ENCODE results near the gene SNX8. TPM values are rescaled to one million over a fixed set of nuclear protein-coding genes. Genes with fewer than 3 reads are reported as not detected.

The SNX8 gene
- total and polyA plus RNA-seq, 2 experiments from 2014 or later: 24.7 to 81.4 TPM

DNA sequence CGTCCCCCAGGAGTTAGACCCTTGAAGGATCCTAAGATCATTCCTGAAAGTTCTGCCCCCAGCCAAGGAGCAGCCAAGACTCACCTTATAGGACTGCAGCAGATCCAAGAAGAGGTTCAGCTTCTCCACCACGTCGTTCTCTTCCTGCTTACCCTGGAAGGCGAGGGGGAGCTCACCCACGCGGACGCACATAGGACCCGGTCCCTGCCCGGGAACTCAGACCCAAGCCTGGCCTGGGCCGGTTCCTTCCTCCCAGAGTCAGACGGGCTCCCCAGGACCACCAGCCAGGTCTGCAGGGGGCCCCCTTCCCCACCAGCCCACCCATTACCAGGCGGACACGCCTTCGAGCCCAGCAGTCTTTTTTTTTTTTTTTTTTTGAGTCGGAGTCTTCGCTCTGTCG is 56.6 kb downstream of the SNX8 start:
- Histone ChIP-seq H3K4me1 (ENCODE audit: insufficient read depth) (no peaks in the 10 kb centered on the region), H3K9me2 (replicated peaks; ENCODE audit: insufficient read depth) (no peaks in the 10 kb centered on the region), H3K79me2 (no peaks in the 10 kb centered on the region), H3K27ac (no peak overlapping the region), H3K27me3 (no peaks in the 10 kb centered on the region), H4K20me1 (ENCODE audit: insufficient read depth, poor library complexity, severe bottlenecking) (no peaks in the 10 kb centered on the region), H3K4me2 (no peak overlapping the region), H2AFZ (no peak overlapping the region), H3K9me3 (ENCODE audit: low read depth) (no peaks in the 10 kb centered on the region), H3K4me3 (no peak overlapping the region), H3K36me3 (replicated peaks; ENCODE audit: insufficient read depth, low read depth) (no peaks in the 10 kb centered on the region)
- no peak for DNase-seq (ENCODE audit: low spot score)
- WGBS (ENCODE audit: low lambda C conversion rate, missing lambda C conversion rate): 96% methylated on average over 11 of the region's 17 CpGs
- TF ChIP-seq EZH2phosphoT487 (IDR thresholded peaks at IDR 0.05; ENCODE audit: low read depth, severe bottlenecking, unreplicated experiment) (no peak), EZH2 (IDR thresholded peaks at IDR 0.05; ENCODE audit: borderline replicate concordance) (no peak), CTCF (IDR thresholded peaks at IDR 0.05; ENCODE audit: poor library complexity) (no peak)

DNA sequence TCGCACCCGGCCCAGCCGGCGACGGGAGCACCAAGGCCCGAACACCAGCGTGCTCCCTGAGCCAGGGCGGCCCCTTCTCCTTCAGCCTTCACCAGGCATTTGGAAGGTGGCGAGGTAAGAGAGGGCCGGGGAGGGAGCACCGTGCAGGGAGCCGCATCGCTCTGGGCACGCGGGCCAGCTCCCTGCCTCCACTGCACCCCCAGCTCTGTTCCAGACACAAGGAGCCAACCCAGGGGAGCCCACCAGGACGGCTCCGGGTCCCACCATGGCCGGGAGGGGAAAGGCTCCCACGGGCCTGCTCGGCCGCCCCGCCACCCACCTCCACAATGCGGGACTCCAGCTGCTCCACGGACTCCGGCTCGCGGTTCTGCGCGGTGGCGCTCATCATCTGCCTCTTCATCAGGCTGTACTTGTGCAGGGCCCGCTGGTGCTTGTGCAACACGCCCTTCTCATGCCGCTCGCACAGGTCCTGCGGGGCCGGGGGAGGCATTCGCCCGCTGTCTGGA is 57.1 kb downstream of the SNX8 start:
- no peak overlapping the region for H2AFZ ChIP-seq
- H3K9me2 ChIP-seq (replicated peaks; ENCODE audit: insufficient read depth): no peaks in the 10 kb centered on the region
- TF ChIP-seq EZH2 (IDR thresholded peaks at IDR 0.05; ENCODE audit: borderline replicate concordance) (no peak), CTCF (IDR thresholded peaks at IDR 0.05; ENCODE audit: poor library complexity) (no peak), EZH2phosphoT487 (IDR thresholded peaks at IDR 0.05; ENCODE audit: low read depth, severe bottlenecking, unreplicated experiment) (no peak)
- no peaks in the 10 kb centered on the region for H3K36me3 ChIP-seq (replicated peaks; ENCODE audit: insufficient read depth, low read depth)
- no peaks in the 10 kb centered on the region for H3K27me3 ChIP-seq
- no peak for DNase-seq (ENCODE audit: low spot score)
- no peaks in the 10 kb centered on the region for H3K4me1 ChIP-seq (ENCODE audit: insufficient read depth)
- no peak overlapping the region for H3K27ac ChIP-seq
- no peaks in the 10 kb centered on the region for H3K79me2 ChIP-seq
- no peak overlapping the region for H3K4me3 ChIP-seq
- 98% methylated on average over 22 of the region's 38 CpGs for WGBS (ENCODE audit: low lambda C conversion rate, missing lambda C conversion rate)
- H3K9me3 ChIP-seq (ENCODE audit: low read depth): no peaks in the 10 kb centered on the region
- H3K4me2 ChIP-seq: no peak overlapping the region
- H4K20me1 ChIP-seq (ENCODE audit: insufficient read depth, poor library complexity, severe bottlenecking): no peaks in the 10 kb centered on the region

- Histone ChIP-seq H3K9me2 (replicated peaks; ENCODE audit: insufficient read depth) (no peaks in the 10 kb centered on the region), H3K27me3 (no peaks in the 10 kb centered on the region), H3K36me3 (replicated peaks; ENCODE audit: insufficient read depth, low read depth) (no peaks in the 10 kb centered on the region), H3K79me2 (no peaks in the 10 kb centered on the region), H3K4me1 (ENCODE audit: insufficient read depth) (no peaks in the 10 kb centered on the region), H3K4me2 (no peak overlapping the region), H3K27ac (no peak overlapping the region), H4K20me1 (ENCODE audit: insufficient read depth, poor library complexity, severe bottlenecking) (no peaks in the 10 kb centered on the region), H3K4me3 (no peak overlapping the region), H3K9me3 (ENCODE audit: low read depth) (no peaks in the 10 kb centered on the region), H2AFZ (no peak overlapping the region)
- TF ChIP-seq CTCF (IDR thresholded peaks at IDR 0.05; ENCODE audit: poor library complexity): no peak
- no peak for DNase-seq (ENCODE audit: low spot score)
- 97% methylated on average over 43 of the region's 44 CpGs for WGBS (ENCODE audit: low lambda C conversion rate, missing lambda C conversion rate)
Observed at GRCh38 chr7:2256306-2257045, 57.8 kb downstream of the SNX8 start.

All from hepatocyte (in vitro differentiated cells).